ENCODE data around the gene C1orf226. TPM values are rescaled to one million over a fixed set of nuclear protein-coding genes. Genes with fewer than 3 reads are reported as not detected.

C1orf226 gene
- polyA plus RNA-seq, 2 of the 4 experiments (the other 2 are of a cell fraction), result 0.32 to 0.37 TPM

- Histone ChIP-seq H3K4me2 (no peak overlapping the region), H3K9me3 (no peaks in the 10 kb centered on the region), H3K27ac (no peak overlapping the region), H3K4me1 (no peaks in the 10 kb centered on the region), H3K4me3 (no peak overlapping the region)
- ChIA-PET CTCF (no interaction called here), POLR2A (no interaction called here)
- ATAC-seq (no peak), DNase-seq (ENCODE audit: low read depth in 1 of 2, low spot score in 1 of 2) (no peak), FAIRE-seq (no peak)
- TF ChIP-seq ZSCAN20 (CRISPR knock-in tag; IDR thresholded peaks at IDR 0.05) (no peak), NPAS2 (CRISPR knock-in tag; IDR thresholded peaks at IDR 0.05; ENCODE audit: borderline replicate concordance) (no peak), RNF2 (IDR thresholded peaks at IDR 0.05; ENCODE audit: borderline replicate concordance, low read depth) (no peak), GATA3 (IDR thresholded peaks at IDR 0.05; ENCODE audit: borderline replicate concordance) (no peak), MAFK (IDR thresholded peaks at IDR 0.05; ENCODE audit: partially characterized antibody) (no peak), ESRRA (IDR thresholded peaks at IDR 0.05; ENCODE audit: borderline replicate concordance, low read length) (no peak), EHF (CRISPR knock-in tag; IDR thresholded peaks at IDR 0.05) (no peak), CBX2 (IDR thresholded peaks at IDR 0.05; ENCODE audit: borderline replicate concordance, low read depth) (no peak), TP53 (CRISPR knock-in tag; IDR thresholded peaks at IDR 0.05) (no peak), CEBPB (IDR thresholded peaks at IDR 0.05) (no peak), HOXB5 (CRISPR knock-in tag; IDR thresholded peaks at IDR 0.05) (no peak), BHLHE40 (IDR thresholded peaks at IDR 0.05; ENCODE audit: low read depth, low read length) (no peak), ATOH8 (CRISPR knock-in tag; IDR thresholded peaks at IDR 0.05; ENCODE audit: low read depth) (no peak), RAD21 (conservative IDR thresholded peaks at IDR 0.05 in 1 of 2, IDR thresholded peaks at IDR 0.05 in 1 of 2) (no peak), EHMT2 (IDR thresholded peaks at IDR 0.05; ENCODE audit: low read depth) (no peak), KDM5A (IDR thresholded peaks at IDR 0.05) (no peak), HDAC2 (IDR thresholded peaks at IDR 0.05) (no peak), JUNB (IDR thresholded peaks at IDR 0.05) (no peak), FOXS1 (CRISPR knock-in tag; IDR thresholded peaks at IDR 0.05) (no peak)
- TF ChIP-seq, protein P1, sequence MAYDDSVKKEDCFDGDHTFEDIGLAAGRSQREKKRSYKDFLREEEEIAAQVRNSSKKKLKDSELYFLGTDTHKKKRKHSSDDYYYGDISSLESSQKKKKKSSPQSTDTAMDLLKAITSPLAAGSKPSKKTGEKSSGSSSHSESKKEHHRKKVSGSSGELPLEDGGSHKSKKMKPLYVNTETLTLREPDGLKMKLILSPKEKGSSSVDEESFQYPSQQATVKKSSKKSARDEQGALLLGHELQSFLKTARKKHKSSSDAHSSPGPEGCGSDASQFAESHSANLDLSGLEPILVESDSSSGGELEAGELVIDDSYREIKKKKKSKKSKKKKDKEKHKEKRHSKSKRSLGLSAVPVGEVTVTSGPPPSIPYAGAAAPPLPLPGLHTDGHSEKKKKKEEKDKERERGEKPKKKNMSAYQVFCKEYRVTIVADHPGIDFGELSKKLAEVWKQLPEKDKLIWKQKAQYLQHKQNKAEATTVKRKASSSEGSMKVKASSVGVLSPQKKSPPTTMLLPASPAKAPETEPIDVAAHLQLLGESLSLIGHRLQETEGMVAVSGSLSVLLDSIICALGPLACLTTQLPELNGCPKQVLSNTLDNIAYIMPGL (CRISPR knock-in tag; IDR thresholded peaks at IDR 0.05; ENCODE audit: borderline replicate concordance), result no peak
These were observed 34.7 kb downstream of the C1orf226 start for GRCh38 chr1:162416215-162416614.

DNA sequence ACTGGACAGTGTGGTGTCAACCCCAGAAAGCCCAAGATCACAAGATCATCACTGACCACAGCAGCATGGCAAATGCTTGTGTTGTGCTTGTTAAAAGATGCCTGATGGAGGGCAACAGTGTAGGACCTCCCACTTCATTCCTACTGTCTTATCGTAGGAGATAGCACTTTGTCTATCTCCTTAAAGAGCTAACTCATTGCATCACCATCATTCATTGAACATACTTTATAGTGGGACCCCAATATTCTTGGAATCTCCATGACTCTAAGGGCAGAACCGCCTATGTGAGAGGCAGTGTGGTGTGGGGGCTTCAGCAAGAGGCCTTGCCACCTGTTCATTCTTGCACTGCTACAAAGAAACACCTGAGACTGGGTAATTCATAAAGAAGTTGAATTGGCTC lies 35.4 kb downstream of the C1orf226 start:
- H3K9me3 ChIP-seq, result no peaks in the 10 kb centered on the region
- H3K4me2 ChIP-seq, result no peak overlapping the region
- no peak overlapping the region for H3K27ac ChIP-seq
- DNase-seq (ENCODE audit: low read depth in 1 of 2, low spot score in 1 of 2) (no peak), FAIRE-seq (no peak), ATAC-seq (no peak)
- 57% methylated on average over 2 of the region's 2 CpGs for WGBS (ENCODE audit: missing lambda C conversion rate)
- H3K4me3 ChIP-seq, result no peak overlapping the region
- POLR2A ChIA-PET, result no interaction called here
- TF ChIP-seq HEYL (CRISPR knock-in tag; IDR thresholded peaks at IDR 0.05) (no peak), RARB (CRISPR knock-in tag; IDR thresholded peaks at IDR 0.05) (no peak), KDM1A (IDR thresholded peaks at IDR 0.05; ENCODE audit: low read depth) (no peak), POLR2AphosphoS2 (conservative IDR thresholded peaks at IDR 0.05; ENCODE audit: low read length) (no peak), E2F6 (IDR thresholded peaks at IDR 0.05; ENCODE audit: borderline replicate concordance, low read depth) (no peak), ATOH8 (CRISPR knock-in tag; IDR thresholded peaks at IDR 0.05; ENCODE audit: low read depth) (no peak), CEBPB (IDR thresholded peaks at IDR 0.05) (no peak), NPAS2 (CRISPR knock-in tag; IDR thresholded peaks at IDR 0.05; ENCODE audit: borderline replicate concordance) (no peak), PHF8 (IDR thresholded peaks at IDR 0.05; ENCODE audit: borderline replicate concordance, low read depth) (no peak), ZC3H11A (IDR thresholded peaks at IDR 0.05) (no peak), EHF (CRISPR knock-in tag; IDR thresholded peaks at IDR 0.05) (no peak), FOSB (CRISPR knock-in tag; IDR thresholded peaks at IDR 0.05) (no peak), FOXS1 (CRISPR knock-in tag; IDR thresholded peaks at IDR 0.05) (no peak), RAD21 (conservative IDR thresholded peaks at IDR 0.05 in 1 of 2, IDR thresholded peaks at IDR 0.05 in 1 of 2) (no peak), RFX5 (IDR thresholded peaks at IDR 0.05) (no peak), JUNB (IDR thresholded peaks at IDR 0.05) (no peak)
- TF ChIP-seq, protein P2, sequence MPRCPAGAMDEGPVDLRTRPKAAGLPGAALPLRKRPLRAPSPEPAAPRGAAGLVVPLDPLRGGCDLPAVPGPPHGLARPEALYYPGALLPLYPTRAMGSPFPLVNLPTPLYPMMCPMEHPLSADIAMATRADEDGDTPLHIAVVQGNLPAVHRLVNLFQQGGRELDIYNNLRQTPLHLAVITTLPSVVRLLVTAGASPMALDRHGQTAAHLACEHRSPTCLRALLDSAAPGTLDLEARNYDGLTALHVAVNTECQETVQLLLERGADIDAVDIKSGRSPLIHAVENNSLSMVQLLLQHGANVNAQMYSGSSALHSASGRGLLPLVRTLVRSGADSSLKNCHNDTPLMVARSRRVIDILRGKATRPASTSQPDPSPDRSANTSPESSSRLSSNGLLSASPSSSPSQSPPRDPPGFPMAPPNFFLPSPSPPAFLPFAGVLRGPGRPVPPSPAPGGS (IDR thresholded peaks at IDR 0.05), result no peak
- H3K4me1 ChIP-seq, result no peaks in the 10 kb centered on the region
- CTCF ChIA-PET, result no interaction called here
